HL-60 (cell line): ENCODE results near the gene FBL.
"Not testable (repeated sequence)": the region's sequence is repeated elsewhere in the genome, so short reads cannot be mapped to it uniquely, and the experiment has no call there.

Experiments
- GABPA ChIP-seq: IDR thresholded peaks from 2 replicates; pipeline ENCODE4 v1.6.1; 2012; ENCODE audit warnings: low read depth
- POLR2AphosphoS5 ChIP-seq: IDR thresholded peaks from 2 replicates; pipeline ENCODE4 v1.6.1; 2012; ENCODE audit warnings: low read depth
- TF ChIP-seq, protein P1 (sequence below): IDR thresholded peaks from one replicate; pipeline ENCODE4 v1.5.1; 2011; ENCODE audit warnings: low read length, control low read depth, inconsistent platforms; ENCODE audit not compliant: insufficient read depth
- TF ChIP-seq, protein P2 (sequence below): IDR thresholded peaks from 2 replicates; pipeline ENCODE4 v1.6.1; 2012; ENCODE audit warnings: low read depth; ENCODE audit not compliant: insufficient replicate concordance

DNA sequence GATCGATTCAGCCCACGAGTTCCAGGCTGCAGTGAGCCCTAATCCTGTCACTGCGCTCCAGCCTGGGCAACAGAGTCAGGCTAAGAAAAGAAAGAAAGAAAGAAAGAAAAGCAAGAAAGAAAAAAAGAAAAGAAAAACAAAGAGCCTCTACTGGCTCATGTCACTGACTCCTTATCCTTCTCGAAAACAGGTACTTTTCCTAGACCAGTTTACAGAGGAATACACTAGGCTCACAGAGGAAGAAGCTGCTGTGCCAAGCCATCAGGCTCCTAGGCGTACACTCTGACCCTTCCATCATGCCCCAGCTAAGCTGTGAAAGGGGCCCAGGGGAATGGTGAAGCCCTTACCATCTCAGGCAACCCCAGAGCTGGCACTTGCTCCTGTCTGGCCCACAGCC, 46.3 kb upstream of the FBL start:
- TF ChIP-seq POLR2AphosphoS5, GABPA: not testable (repeated sequence)
- TF ChIP-seq, protein P1, sequence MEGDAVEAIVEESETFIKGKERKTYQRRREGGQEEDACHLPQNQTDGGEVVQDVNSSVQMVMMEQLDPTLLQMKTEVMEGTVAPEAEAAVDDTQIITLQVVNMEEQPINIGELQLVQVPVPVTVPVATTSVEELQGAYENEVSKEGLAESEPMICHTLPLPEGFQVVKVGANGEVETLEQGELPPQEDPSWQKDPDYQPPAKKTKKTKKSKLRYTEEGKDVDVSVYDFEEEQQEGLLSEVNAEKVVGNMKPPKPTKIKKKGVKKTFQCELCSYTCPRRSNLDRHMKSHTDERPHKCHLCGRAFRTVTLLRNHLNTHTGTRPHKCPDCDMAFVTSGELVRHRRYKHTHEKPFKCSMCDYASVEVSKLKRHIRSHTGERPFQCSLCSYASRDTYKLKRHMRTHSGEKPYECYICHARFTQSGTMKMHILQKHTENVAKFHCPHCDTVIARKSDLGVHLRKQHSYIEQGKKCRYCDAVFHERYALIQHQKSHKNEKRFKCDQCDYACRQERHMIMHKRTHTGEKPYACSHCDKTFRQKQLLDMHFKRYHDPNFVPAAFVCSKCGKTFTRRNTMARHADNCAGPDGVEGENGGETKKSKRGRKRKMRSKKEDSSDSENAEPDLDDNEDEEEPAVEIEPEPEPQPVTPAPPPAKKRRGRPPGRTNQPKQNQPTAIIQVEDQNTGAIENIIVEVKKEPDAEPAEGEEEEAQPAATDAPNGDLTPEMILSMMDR, result not testable (repeated sequence)
- TF ChIP-seq, protein P2, sequence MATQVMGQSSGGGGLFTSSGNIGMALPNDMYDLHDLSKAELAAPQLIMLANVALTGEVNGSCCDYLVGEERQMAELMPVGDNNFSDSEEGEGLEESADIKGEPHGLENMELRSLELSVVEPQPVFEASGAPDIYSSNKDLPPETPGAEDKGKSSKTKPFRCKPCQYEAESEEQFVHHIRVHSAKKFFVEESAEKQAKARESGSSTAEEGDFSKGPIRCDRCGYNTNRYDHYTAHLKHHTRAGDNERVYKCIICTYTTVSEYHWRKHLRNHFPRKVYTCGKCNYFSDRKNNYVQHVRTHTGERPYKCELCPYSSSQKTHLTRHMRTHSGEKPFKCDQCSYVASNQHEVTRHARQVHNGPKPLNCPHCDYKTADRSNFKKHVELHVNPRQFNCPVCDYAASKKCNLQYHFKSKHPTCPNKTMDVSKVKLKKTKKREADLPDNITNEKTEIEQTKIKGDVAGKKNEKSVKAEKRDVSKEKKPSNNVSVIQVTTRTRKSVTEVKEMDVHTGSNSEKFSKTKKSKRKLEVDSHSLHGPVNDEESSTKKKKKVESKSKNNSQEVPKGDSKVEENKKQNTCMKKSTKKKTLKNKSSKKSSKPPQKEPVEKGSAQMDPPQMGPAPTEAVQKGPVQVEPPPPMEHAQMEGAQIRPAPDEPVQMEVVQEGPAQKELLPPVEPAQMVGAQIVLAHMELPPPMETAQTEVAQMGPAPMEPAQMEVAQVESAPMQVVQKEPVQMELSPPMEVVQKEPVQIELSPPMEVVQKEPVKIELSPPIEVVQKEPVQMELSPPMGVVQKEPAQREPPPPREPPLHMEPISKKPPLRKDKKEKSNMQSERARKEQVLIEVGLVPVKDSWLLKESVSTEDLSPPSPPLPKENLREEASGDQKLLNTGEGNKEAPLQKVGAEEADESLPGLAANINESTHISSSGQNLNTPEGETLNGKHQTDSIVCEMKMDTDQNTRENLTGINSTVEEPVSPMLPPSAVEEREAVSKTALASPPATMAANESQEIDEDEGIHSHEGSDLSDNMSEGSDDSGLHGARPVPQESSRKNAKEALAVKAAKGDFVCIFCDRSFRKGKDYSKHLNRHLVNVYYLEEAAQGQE, result not testable (repeated sequence)
